Stimulated activated CD4-positive, alpha-beta T cell treated with anti-CD3 and anti-CD28 coated beads, TNF-alpha, amount 100 ng/mL, for 1 hour (primary cell): ENCODE results near the gene ITPR1.

Experiments
- DNase-seq, 3 donors: peaks; one replicate each; pipeline ENCODE4 v3.0.0-alpha.2; 2020; ENCODE audit warnings: low read depth in 3 of 3, low spot score in 1 of 3

Gene ITPR1

DNA sequence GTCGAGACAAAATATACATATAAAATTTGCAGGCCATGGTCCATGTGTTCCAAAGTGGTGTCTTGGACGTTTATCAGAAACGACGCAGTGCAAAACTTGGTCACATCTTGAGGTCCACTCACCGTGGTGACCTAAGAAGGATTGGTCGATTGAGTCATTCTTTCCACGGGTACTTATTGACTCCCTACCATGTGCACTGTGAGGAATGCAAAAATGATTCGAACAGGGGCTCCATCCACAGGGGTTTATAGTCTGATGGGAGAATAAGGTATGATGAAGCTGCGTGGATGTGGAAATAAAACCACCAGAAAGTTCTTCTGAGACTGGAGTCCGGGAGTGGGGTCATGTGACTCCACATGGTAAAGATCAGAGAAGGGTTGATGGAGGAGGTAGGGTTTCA lies 185.2 kb downstream of the ITPR1 start:
- DNase-seq = no peak

DNA sequence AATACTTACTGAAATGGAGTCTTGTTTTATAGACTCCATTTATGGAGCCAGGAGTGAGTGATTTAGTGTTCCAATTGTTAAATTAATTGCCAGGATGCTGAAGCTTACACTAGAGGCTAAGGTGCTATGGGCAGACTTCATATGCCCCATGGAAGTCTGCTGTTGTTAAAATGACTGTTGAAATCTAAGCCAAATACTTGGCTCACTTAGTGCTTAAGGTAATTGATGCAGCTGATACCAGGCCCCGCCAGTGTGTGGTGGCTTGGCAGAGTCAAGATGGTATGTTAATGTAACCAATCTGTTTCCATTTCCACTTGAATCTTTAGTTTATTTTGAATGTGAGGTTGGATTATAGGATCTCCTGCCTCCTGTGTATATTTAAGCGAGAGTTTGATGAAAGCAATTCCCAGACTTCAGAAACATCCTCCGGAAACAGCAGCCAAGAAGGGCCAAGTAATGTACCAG lies 187.1 kb downstream of the ITPR1 start:
- no peak for DNase-seq

DNA sequence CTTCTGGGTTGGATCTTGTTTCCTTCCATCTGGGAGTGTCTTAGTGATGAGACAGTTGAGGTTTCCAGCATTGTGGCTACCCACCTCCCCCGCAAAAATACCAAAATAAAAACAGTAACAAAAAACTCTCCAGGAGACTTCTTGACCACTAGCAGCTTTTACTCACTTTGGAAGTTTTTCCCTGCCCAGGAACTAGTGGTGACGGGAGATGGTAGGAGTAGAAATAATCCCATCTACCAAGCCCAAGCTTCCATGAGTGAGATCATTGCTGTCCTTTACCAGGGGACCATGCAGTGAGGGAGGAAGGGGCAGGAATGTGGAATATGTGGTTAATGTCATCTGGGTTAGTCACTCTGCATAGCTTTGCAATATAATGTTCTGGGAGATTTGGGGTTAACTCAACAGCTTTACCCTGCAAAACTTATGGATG lies 187.7 kb downstream of the ITPR1 start:
- DNase-seq = no peak

DNA sequence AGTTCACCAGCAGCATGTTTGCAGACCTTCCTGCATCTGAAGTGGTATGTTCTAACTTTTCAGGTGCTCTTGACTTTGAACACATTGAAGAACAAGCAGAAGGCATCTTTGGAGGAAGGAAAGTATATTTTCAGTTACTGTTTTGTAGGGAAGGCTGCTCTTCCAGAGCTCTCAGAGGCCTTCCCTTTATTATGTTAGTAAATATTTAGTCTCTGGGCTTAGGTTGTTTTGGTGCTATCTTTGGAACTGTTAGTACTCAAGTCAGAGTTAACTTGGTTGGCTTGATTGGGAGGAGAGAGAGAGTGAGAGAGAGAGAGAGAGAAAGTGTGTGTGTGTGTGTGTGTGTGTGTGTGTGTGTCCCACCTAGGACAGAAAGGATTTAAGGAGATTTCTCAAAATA lies 188.2 kb downstream of the ITPR1 start:
- DNase-seq = no peak

DNA sequence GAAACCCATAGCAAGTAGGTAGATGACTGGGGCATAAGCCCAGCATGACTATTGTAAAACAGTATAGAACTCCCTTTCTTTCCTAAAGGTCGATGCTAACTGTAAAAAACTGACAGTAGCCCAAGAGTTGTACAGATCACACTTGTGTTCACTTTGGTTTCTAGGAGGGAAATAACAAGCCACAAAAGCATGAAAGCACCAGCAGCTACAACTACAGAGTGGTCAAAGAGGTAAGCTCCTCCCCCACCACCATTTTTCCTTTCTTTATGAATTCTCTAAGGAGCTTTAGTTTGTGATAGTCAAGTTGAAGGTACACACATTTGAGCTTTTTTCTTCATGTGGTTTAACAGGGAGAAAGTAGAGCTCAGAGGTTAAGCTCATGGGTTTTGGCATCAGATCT lies 191.0 kb downstream of the ITPR1 start:
- no peak for DNase-seq

DNA sequence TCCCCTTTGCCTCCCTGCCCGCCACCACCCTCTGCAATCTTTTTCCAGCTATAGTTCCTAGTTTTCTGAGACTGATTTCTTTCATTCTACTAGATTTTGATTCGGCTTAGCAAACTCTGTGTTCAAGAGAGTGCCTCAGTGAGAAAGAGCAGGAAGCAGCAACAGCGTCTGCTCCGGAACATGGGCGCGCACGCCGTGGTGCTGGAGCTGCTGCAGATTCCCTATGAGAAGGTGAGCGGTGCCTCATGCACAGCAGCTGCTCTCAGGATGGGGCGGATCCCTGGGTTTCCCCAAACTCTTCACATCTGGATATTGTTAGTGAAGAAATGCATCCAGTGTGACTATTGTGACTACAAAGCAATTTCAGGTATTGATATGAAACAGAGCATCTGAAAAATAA lies 191.8 kb downstream of the ITPR1 start:
- no peak for DNase-seq

DNA sequence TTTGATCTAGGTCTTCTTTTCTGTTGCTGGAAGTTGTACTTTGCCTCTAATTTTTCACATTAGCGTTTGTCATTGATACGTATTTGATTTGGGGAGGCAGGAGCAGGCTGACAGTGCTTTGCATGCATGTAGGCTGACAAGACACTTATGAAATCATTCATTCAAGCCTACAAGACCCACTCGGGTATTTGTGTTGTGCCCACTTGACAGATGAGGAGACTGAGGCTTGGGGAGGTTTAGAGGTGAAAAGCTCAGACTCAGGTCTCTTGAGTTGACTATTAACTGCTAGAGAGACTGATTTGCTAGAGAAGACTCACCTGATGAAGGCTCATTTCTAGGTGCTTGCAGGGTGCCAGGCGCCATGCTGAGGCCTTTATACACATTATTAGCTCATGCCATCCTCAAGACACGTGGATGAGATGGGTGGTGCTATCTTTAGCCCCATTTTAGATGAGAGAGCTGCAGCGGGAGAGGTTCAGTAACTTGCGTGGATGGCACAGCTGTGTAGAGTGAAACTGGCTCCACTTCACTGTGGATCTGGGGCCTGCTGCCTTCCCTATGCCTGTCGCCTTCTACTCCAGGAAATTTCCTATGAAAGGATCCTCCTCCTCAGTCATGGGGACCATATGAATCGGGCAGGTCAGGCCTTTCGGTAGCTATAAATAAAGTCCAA lies 192.7 kb downstream of the ITPR1 start:
- DNase-seq = no peak

DNA sequence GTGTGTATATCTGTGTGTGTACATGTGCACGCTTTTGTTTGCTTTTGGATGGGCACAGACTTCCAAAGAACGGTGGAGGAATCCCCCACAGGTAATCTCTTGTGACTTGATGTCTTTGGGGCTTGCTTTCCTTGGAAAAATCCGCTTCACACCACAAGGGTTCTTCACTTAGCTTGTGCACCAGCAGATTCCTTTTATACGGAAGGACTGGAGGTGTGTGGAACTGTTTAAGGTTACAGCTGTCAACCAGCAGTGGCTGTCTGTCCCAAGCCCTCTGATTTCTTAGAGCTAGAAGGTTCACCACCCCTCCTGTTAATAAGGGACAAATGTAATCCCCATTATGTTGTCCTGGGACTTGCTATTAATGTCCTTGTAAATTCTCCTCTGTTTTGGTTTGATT lies 193.5 kb downstream of the ITPR1 start:
- no peak for DNase-seq

DNA sequence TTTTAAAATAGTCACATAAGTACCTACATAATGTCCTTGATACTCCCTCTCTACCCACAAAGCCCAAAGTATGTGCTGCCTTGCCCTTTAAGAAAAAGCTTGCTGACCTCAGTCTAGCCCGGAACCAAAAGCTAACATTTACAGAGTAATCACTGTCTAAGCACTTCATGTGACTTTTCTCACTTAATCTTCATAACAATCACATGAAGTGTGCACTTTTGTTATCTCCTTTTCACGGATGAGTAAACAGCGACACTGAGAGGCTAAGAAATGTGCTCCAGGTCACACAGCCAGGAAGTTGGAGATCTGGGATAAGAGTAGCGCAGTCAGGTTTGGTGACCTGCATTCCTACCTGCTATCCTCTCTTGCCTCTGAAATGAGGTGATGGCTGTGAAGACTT lies 194.0 kb downstream of the ITPR1 start:
- no peak for DNase-seq

DNA sequence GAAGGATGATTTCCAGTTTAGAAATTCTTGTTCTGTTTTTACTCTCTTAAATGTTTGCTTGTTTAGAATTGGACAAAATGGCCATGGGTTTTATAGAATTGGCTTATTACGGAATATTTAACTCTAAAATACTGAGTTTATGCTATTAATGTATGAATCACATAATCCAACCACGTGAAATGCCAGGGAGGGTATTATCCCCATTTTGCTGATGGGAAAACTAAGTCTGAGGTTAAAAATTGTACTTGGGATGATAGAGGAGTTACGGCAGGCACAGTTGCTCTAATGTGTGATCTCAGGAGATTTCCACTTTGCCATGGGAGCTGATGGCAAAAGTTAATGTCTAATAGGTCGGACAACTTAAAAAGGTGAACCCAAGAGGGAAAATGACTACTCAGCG lies 194.4 kb downstream of the ITPR1 start:
- no peak for DNase-seq

DNA sequence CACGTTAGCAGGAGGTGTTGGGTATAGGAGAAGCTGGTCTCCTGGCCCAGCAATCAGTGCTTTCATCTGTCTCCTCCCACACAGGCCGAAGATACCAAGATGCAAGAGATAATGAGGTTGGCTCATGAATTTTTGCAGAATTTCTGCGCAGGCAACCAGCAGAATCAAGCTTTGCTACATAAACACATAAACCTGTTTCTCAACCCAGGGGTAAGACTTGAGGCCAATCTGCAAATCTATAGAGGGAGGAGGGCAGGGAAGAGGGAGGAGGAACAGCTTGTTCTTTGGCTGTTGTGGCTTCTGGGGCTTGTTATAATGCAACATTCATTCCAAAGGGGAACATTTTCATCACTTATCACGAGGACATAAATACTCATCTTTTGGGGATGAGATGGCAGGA lies 195.3 kb downstream of the ITPR1 start:
- DNase-seq = no peak

DNA sequence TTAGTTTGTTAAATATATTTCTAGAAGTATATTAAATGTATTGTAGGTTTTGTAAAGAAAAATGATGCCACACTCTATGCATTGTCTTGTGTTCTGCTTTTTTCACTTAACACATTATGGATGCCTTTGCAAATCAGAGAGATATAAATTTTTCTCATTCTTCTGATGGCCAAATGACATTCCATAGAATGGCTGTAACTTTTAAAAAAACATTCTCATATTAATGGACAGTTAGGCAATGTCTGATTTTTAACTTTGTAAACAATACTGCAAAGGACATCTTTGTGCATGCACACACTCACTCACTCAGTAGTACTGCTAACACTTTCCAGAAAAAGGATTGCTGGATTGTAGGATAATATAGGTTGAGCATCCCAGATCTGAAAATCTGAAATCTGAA lies 195.9 kb downstream of the ITPR1 start:
- no peak for DNase-seq

DNA sequence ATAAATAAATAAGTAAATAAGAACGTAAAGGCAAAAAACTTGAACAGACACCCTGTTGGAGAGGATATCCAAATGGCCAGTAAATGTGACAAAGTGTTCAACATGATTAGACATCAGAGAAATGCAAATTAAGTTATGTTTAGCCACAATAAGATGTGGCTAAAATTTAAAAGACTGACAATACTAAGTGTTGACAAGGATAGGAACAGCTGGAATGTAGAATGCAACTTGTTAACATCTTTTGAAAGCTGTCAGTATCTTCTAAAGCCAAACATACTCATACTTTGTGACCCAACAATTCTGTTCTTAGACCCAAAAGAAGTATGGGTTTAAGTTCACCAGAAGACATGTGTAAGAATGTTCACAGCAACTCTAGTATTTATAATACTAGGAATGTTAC lies 197.1 kb downstream of the ITPR1 start:
- no peak for DNase-seq

DNA sequence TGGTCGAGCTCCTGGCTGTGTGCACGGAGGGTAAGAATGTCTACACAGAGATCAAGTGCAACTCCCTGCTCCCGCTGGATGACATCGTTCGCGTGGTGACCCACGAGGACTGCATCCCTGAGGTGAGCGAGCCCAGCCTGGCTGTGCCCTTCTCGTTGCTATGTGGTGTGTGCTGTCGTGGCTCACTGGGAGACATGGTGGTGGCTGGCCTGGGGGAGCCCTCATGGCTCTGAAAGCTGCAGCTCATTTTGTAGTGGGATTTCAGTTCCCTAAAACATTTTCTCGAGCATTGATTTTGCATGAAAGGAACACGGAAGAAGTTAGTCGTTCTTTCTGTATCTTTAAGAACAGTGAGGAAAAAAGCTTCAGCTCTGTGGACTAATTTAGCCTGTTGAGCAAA lies 200.5 kb downstream of the ITPR1 start:
- no peak for DNase-seq

DNA sequence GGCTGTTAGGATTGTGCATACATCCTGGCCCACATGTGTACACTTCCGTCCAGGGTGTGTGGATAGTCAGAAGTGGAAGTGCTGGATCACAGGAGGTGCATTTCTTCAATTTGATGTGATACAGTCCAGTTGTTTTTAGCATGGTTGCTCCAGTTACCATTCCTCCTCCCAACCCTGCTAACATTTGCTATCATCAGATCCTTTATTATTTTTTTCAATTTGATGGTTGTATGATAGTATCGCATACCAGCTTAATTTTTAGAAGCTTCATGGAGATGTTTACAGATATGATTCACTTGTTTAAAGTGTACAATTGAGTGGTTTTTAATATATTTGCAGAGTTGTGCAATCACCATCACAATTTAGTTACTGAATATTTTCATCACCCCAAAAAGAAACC lies 202.7 kb downstream of the ITPR1 start:
- no peak for DNase-seq

DNA sequence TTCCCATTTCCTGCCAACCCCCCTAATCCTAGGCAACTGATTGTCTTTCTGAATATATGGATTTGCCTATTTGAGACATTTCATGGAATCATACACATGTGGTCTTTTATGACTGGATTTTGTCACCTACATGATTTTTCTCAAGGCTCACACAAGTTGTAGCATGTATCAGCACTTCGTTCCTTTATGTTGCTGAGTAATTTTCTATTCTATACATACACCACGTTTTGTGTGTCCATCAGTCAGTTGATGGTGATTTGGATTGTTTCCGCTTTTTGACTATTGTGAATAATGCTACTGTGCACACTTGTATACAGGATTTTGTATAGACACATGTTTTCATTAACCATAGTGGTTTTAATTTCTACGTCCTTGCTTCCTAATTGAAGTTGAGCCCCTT lies 203.1 kb downstream of the ITPR1 start:
- no peak for DNase-seq

DNA sequence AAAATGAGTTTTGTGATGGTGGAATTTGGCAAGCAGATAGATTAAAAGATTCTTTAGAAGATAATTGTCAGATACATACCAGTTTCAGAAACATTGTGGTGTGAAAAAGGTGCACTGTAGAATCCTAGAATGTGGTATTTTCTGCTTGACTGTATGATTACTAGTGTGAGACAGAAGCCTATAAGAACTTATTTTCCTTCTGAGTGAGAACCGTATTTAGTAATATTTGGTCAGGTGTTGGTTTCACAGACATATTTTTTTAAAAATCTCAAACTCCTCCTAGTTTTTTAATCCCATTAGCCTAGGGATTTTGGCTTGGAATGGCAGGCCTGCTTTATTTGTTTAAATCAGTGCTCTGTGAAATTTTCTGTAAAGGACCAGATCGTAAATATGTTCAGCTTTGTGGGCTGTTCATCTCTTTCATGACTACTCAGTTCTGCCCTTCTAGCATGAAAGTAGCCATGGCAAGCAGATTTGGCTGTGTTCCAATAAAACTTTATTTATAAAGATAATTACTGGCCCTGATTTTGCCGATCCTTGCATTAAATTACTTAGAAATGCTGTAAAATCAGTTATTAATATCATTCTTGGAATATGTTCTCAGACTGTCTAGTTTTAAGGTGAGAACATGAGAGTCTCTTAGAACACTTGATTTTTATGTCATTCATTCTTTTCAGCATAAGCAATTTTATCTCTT lies 205.1 kb downstream of the ITPR1 start:
- no peak for DNase-seq

DNA sequence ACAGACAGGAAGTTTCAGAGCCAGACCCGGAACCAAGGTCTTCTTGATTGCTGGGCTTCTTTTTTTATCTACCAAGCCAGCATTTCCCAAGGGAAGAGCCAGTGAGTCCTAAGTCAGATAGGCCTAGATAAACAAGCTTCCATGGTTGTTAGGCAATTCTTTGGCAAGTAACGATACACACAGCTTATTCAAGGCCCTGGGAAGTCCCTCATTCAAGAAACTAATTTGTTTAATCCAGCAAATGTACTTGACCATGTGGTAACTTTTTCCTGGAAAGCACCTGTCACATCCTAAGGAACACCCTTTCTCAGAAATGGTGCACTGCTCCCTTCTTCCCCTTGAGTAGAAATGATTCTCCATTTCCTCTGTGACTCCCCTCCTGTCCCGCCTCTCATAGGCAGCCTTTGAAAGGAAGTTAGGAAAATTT lies 209.9 kb downstream of the ITPR1 start:
- no peak for DNase-seq

DNA sequence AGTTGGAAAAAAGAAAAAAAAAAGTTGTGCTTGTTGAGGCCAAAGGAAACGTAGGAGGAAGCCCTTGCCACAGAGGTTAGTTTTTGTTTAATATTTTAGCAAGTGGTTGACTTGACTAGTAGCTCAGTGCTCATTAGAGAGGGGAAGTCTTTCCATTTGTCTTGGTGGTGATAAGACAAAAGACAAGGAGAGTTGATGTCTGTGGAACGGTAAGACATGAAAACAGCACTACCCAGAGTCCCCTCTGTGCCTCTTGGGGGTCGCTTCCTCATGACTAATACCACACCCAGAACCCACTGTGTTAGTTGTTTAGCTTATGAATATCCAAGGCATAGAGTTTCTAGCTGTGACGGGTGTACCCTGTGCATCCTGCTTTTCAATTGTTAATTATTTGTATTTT lies 211.4 kb downstream of the ITPR1 start:
- no peak for DNase-seq

DNA sequence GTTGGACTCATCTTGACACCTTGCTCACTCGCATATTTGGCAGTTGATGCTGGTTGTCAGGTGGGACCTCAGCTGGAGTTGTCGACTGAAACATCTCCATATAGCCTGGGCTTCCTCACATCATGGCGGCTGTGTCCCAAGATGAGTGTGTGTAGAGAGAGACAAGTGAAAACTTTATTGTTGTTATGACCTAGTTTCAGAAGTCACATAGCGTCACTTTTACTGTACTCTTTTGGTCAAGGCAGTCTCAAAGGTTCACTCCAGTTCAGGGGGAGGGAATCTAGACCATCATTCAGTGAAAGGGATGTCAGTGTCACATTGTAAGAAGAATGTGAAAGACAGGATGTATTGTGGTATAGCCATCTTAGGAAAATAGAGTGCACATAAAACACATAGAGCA lies 214.2 kb downstream of the ITPR1 start:
- no peak for DNase-seq

DNA sequence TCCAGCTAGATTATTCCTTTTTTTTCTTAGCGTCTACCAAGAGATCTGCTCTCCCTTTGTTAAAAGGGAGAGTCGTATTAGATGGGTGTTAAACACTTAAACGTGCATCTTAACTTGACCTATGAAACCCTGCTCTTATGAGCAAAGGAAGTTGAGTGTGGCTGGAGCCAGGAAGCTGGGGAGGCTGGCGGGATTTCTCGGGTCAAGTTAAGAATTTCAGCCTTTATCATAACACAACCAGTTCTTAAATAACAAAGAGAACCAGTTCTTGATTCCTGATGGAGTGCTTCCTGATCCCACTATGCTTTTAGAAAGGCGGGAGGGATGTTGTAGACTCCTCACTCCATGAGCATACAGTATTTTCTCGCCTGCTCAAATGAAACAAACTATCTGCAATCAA lies 215.1 kb downstream of the ITPR1 start:
- no peak for DNase-seq

DNA sequence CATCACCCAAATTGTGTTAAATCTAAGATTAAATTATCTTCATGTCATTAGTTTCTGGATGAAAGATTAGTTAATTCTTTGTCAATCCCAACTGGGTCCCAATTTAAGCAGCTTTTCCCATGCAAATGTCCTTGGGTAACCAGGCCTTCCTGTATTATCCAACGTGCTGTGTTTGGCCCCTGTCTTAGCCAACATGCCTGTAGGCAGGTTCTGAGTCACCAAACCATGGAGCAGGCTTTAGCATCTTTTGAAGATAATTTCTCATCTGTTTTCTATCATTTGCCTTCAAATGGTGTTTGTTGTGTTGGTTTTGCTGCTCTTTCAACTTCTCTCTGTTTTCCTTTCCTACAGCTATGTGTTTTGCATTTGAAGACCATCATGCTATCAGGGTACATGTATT lies 216.2 kb downstream of the ITPR1 start:
- DNase-seq = no peak

DNA sequence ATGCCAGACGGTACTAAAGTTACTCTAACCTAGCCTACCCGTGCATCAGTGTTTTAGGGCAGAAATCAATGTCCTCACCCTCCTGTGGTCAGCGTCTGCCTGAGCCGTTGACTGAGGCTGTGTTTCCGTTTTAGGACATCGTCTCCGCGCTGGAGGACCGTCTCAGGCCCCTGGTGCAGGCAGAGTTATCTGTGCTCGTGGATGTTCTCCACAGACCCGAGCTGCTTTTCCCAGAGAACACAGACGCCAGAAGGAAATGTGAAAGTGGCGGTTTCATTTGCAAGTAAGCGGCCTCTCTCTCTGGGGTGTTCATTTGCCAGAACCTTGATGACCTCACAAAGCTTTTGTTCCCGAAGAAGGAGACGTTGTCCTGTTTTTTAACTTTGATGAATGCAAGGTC lies 217.0 kb downstream of the ITPR1 start:
- DNase-seq = no peak
